H1 (cell line): ENCODE data around the gene GALNT11. TPM values are rescaled to one million over a fixed set of nuclear protein-coding genes. Genes with fewer than 3 reads are reported as not detected.

Experiments
- CTCF ChIA-PET: fragments of 300-600 bp; sonication (Branson Sonifier 250); formaldehyde crosslinking; loops from one replicate; lab custom pipeline; 2021; ENCODE audit not compliant: partially characterized antibody; lab: Charles Lee
- POLR2A ChIA-PET: fragments of 300-600 bp; sonication (Branson Sonifier 250); formaldehyde crosslinking; loops from one replicate; lab custom pipeline; 2021; ENCODE audit warnings: inconsistent platforms; ENCODE audit not compliant: partially characterized antibody; lab: Charles Lee
- DNase-seq, 2 experiments: peaks; one replicate each; pipeline versions ENCODE4 v3.0.0 to v3.0.0-alpha.2; 2010 to 2022; ENCODE audit warnings: low spot score in 2 of 2, low read depth in 1 of 2, mixed read lengths in 1 of 2
- FAIRE-seq: peaks from 2 replicates; lab custom pipeline; 2011; peaks lifted over from hg19 to GRCh38; lab: Jason Lieb, UNC
- H2AFZ ChIP-seq: 2 replicates; pipeline ENCODE4 v1.8.1; 2012; ENCODE audit warnings: low read length, inconsistent platforms
- H2AK5ac ChIP-seq: 2 replicates; pipeline ENCODE4 v1.6.1; 2013; ENCODE audit warnings: low read depth, low read length
- H2BK120ac ChIP-seq: replicated peaks from 2 replicates; pipeline ENCODE3; 2013; ENCODE audit warnings: low read depth, low read length, inconsistent platforms
- H2BK12ac ChIP-seq: 2 replicates; pipeline ENCODE4 v1.6.1; 2013; ENCODE audit warnings: low read depth, low read length
- H2BK15ac ChIP-seq: 2 replicates; pipeline ENCODE4 v1.6.1; 2013; ENCODE audit warnings: low read length
- H2BK20ac ChIP-seq: 2 replicates; pipeline ENCODE4 v1.6.1; 2013; ENCODE audit warnings: low read length
- H2BK5ac ChIP-seq: 2 replicates; pipeline ENCODE4 v1.6.1; 2013; ENCODE audit warnings: low read depth, low read length
- H3K14ac ChIP-seq: 2 replicates; pipeline ENCODE4 v1.6.1; 2013; ENCODE audit warnings: inconsistent platforms; ENCODE audit not compliant: insufficient read length
- H3K18ac ChIP-seq: 2 replicates; pipeline ENCODE4 v1.6.1; 2013; ENCODE audit warnings: low read length; ENCODE audit errors: extremely low read depth
- H3K23ac ChIP-seq: 2 replicates; pipeline ENCODE4 v1.6.1; 2013; ENCODE audit warnings: inconsistent platforms; ENCODE audit not compliant: insufficient read length
- H3K23me2 ChIP-seq: 2 replicates; pipeline ENCODE4 v1.6.1; 2013; ENCODE audit warnings: low read depth, low read length
- H3K27ac ChIP-seq: 2 replicates; pipeline ENCODE4 v1.6.1; 2011; ENCODE audit warnings: low read depth, low read length, inconsistent platforms
- H3K27me3 ChIP-seq, 4 experiments: replicated peaks in 1 of 4; 1 replicate in 1 of 4; 2 replicates in 3 of 4; pipeline versions ENCODE4 v1.6.1 to v1.8.1; 2011 to 2013; ENCODE audit warnings: low read length in 3 of 4, mild to moderate bottlenecking in 3 of 4, inconsistent platforms in 2 of 4, mixed read lengths in 2 of 4, moderate library complexity in 1 of 4; ENCODE audit not compliant: control insufficient read depth in 3 of 4, insufficient read depth in 3 of 4; ENCODE audit errors: extremely low read depth in 1 of 4
- H3K36me3 ChIP-seq, 4 experiments: 2 replicates each; pipeline versions ENCODE4 v1.6.1 to v1.8.1; 2011 to 2013; ENCODE audit warnings: mild to moderate bottlenecking in 4 of 4, low read length in 3 of 4, moderate library complexity in 2 of 4, control low read depth in 1 of 4, inconsistent platforms in 1 of 4; ENCODE audit not compliant: insufficient read depth in 4 of 4, control insufficient read depth in 2 of 4
- H3K4ac ChIP-seq: replicated peaks from 2 replicates; pipeline ENCODE3; 2013; ENCODE audit warnings: low read length, low read depth, mixed read lengths, inconsistent platforms; ENCODE audit not compliant: insufficient read length
- H3K4me1 ChIP-seq, 4 experiments: replicated peaks in 1 of 4; 1 replicate in 1 of 4; 2 replicates in 3 of 4; pipeline versions ENCODE4 v1.6.1 to v1.8.1; 2011 to 2013; ENCODE audit warnings: low read length in 3 of 4, inconsistent platforms in 2 of 4, mixed read lengths in 1 of 4; ENCODE audit not compliant: insufficient read depth in 4 of 4, control insufficient read depth in 3 of 4
- H3K4me2 ChIP-seq, 2 experiments: 2 replicates each; pipeline versions ENCODE4 v1.6.1 to v1.8.1; 2011 to 2013; ENCODE audit warnings: low read depth in 2 of 2, low read length in 2 of 2, control low read depth in 1 of 2, inconsistent platforms in 1 of 2, mild to moderate bottlenecking in 1 of 2; ENCODE audit not compliant: insufficient read depth in 1 of 2
- H3K4me3 ChIP-seq, 4 experiments: fragments of 200-600, 300-600 bp in 1 of 4; sonication (generic), shearing (Covaris generic), sonication (Bioruptor Twin) in 1 of 4; 2 replicates each; pipeline versions ENCODE4 v1.5.1 to v1.8.1; 2011 to 2016; ENCODE audit warnings: low read length in 4 of 4, low read depth in 3 of 4, control low read depth in 2 of 4, inconsistent platforms in 2 of 4, mild to moderate bottlenecking in 2 of 4, mixed read lengths in 1 of 4, moderate library complexity in 1 of 4; ENCODE audit not compliant: insufficient read depth in 2 of 4; ENCODE audit errors: extremely low read depth in 1 of 4
- H3K56ac ChIP-seq: replicated peaks from 2 replicates; pipeline ENCODE3; 2013; ENCODE audit warnings: low read depth, mild to moderate bottlenecking, mixed read lengths, low read length, inconsistent platforms; ENCODE audit not compliant: insufficient read length
- H3K79me1 ChIP-seq: 2 replicates; pipeline ENCODE4 v1.6.1; 2013; ENCODE audit warnings: low read depth, low read length, control low read depth
- H3K79me2 ChIP-seq, 2 experiments: 2 replicates each; pipeline versions ENCODE4 v1.6.1 to v1.8.1; 2012 to 2013; ENCODE audit warnings: low read length in 2 of 2, mild to moderate bottlenecking in 2 of 2, inconsistent platforms in 1 of 2; ENCODE audit not compliant: insufficient read depth in 2 of 2, control insufficient read depth in 1 of 2
- H3K9ac ChIP-seq, 4 experiments: replicated peaks in 1 of 4; 1 replicate in 1 of 4; 2 replicates in 3 of 4; pipeline versions ENCODE4 v1.6.1 to v1.8.1; 2011 to 2013; ENCODE audit warnings: low read depth in 3 of 4, low read length in 3 of 4, control low read depth in 2 of 4, mild to moderate bottlenecking in 2 of 4, moderate library complexity in 2 of 4, inconsistent platforms in 1 of 4; ENCODE audit errors: extremely low read depth in 1 of 4
- H3K9me3 ChIP-seq, 2 experiments: 2 replicates each; pipeline versions ENCODE4 v1.6.1 to v1.8.1; 2012 to 2013; ENCODE audit warnings: mild to moderate bottlenecking in 2 of 2, moderate library complexity in 2 of 2, control low read depth in 1 of 2, inconsistent platforms in 1 of 2, low read depth in 1 of 2, low read length in 1 of 2, mixed read lengths in 1 of 2; ENCODE audit not compliant: insufficient read depth in 2 of 2
- H4K20me1 ChIP-seq, 2 experiments: replicated peaks in 1 of 2; 2 replicates each; pipeline versions ENCODE3 to v1.8.1; 2011 to 2013; ENCODE audit warnings: inconsistent platforms in 2 of 2, low read length in 2 of 2, mild to moderate bottlenecking in 1 of 2; ENCODE audit not compliant: insufficient read depth in 2 of 2, control insufficient read depth in 1 of 2
- H4K5ac ChIP-seq: 2 replicates; pipeline ENCODE4 v1.6.1; 2013; ENCODE audit warnings: low read length, low read depth, mixed read lengths, inconsistent platforms; ENCODE audit not compliant: insufficient read length
- H4K8ac ChIP-seq: 2 replicates; pipeline ENCODE4 v1.8.0; 2013; ENCODE audit warnings: mild to moderate bottlenecking, moderate library complexity, low read length, inconsistent platforms; ENCODE audit not compliant: insufficient read depth; ENCODE audit errors: extremely low read depth
- H4K91ac ChIP-seq: replicated peaks from 2 replicates; pipeline ENCODE3; 2013; ENCODE audit warnings: low read length, mixed read lengths, inconsistent platforms; ENCODE audit not compliant: insufficient read length
- ASH2L ChIP-seq: fragments of 200-600, 300-600 bp; sonication (generic); IDR thresholded peaks from one replicate; pipeline ENCODE4 v1.7.1; 2017; ENCODE audit warnings: low read length
- RBBP5 ChIP-seq: IDR thresholded peaks from 2 replicates; pipeline ENCODE4 v1.7.1; 2012; ENCODE audit warnings: low read depth, mild to moderate bottlenecking, inconsistent platforms, low read length, moderate library complexity, borderline replicate concordance
- WGBS, 2 experiments: shearing (Covaris generic) in 1 of 2; methylation state at CpG; one replicate each; pipeline versions ENCODE4 v1.1.6 to v1.1.7; 2013 to 2015; ENCODE audit warnings: low lambda C conversion rate in 2 of 2, mixed read lengths in 2 of 2, inconsistent platforms in 1 of 2, low coverage in 1 of 2, missing lambda C conversion rate in 1 of 2; ENCODE audit not compliant: insufficient replicate concordance in 2 of 2, insufficient coverage in 1 of 2, insufficient read length in 1 of 2; ENCODE audit errors: extremely low coverage in 1 of 2, missing lambda C conversion rate in 1 of 2; 5-methylcytosine and 5-hydroxymethylcytosine counted together
- polyA plus RNA-seq, 7 experiments: library from polyadenylated mRNA; depleted of rRNA in 3 of 7; stranded (reverse) in 5 of 7; unstranded in 2 of 7; fragments of >200 nt in 5 of 7; fragments of 200-250 nt in 2 of 7; gene quantifications; 1 replicate in 5 of 7; 2 replicates in 1 of 7; 4 replicates in 1 of 7; pipeline versions ENCODE4 v1.2.1 to v1.2.3, GENCODE V29; 2011 to 2013; ENCODE audit warnings: missing spikeins in 2 of 7, mixed read lengths in 2 of 7
- total RNA-seq: library from RNA; stranded (reverse); fragmentation: NEBNext Ultra II Directional; extraction: Animal tissue kit (Norgen Biotek cat#: 25700); gene quantifications from 2 replicates; pipeline ENCODE4 v1.2.1, GENCODE V29; 2021
- TF ChIP-seq, protein P1 (sequence below): IDR thresholded peaks from 2 replicates; pipeline ENCODE4 v1.6.1; 2012; ENCODE audit warnings: inconsistent platforms

GALNT11 gene
- total and polyA plus RNA-seq, 2 of the 8 experiments (the other 6 are each of a cell fraction or from before 2014, with no cell fraction given) = 20.5 to 23.2 TPM

GRCh38 chr7:152133804-152134203, 108.3 kb downstream of the GALNT11 start:
- ChIA-PET CTCF (interaction anchor here (1.0 to 1.6 kb wide), 2 partner anchors 12 to 13 kb away, joined by 3 to 5 read pairs; no protein-coding TSS in a partner anchor), POLR2A (no interaction called here)
- Histone ChIP-seq H2BK12ac (no peak overlapping the region), H3K36me3 (peaks cover 3 to 19% (median 11%) of the 10 kb centered on the region in 4 experiments; a peak in 7 of 8 replicates), H3K18ac (no peak overlapping the region), H3K4me3 (no peak overlapping the region), H3K79me2 (no peaks in the 10 kb centered on the region), H3K79me1 (no peaks in the 10 kb centered on the region; the same call in 1 of the 2 replicates), H2BK120ac (no peak overlapping the region), H2BK20ac (no peak overlapping the region), H3K27me3 (no peaks in the 10 kb centered on the region), H2BK15ac (no peak overlapping the region), H3K9ac (no peak overlapping the region), H4K20me1 (peaks cover 2 to 6% of the 10 kb centered on the region in 2 experiments), H3K4me2 (no peak overlapping the region), H3K27ac (no peak overlapping the region), H3K23me2 (no peaks in the 10 kb centered on the region), H4K8ac (no peak overlapping the region), H3K9me3 (peaks cover 0 to 7% of the 10 kb centered on the region in 2 experiments; a peak in 1 of 4 replicates), H3K56ac (no peak overlapping the region), H2AFZ (no peak overlapping the region), H2AK5ac (no peak overlapping the region), H3K14ac (no peak overlapping the region), H3K4ac (no peak overlapping the region), H3K23ac (no peak overlapping the region), H2BK5ac (no peak overlapping the region), H4K91ac (no peak overlapping the region), H3K4me1 (no peaks in the 10 kb centered on the region), H4K5ac (no peak overlapping the region)
- TF ChIP-seq, protein P1, sequence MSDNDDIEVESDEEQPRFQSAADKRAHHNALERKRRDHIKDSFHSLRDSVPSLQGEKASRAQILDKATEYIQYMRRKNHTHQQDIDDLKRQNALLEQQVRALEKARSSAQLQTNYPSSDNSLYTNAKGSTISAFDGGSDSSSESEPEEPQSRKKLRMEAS = no peak
- no peak for TF ChIP-seq RBBP5
- TF ChIP-seq ASH2L = no peak
- DNase-seq (no peak), FAIRE-seq (no peak)
- WGBS, 2 experiments = 93% methylated on average over 13 of the region's 13 CpGs; no CpG with 5 or more reads in 1 of the 2 experiments
